Gastrocnemius medialis (tissue), 4 donors: ENCODE results near the gene CXorf65. TPM values are rescaled to one million over a fixed set of nuclear protein-coding genes. Genes with fewer than 3 reads are reported as not detected.

Source experiments
- ATAC-seq, 2 donors: fragments of 150-250 bp; one replicate each; pipeline ENCODE4 v1.9.1; 2016
- DNase-seq, 2 donors: peaks; one replicate each; pipeline ENCODE4 v3.0.0-alpha.2; 2019
- H3K27ac ChIP-seq, 4 donors: fragments of 200-600 bp; sonication (generic); 1 replicate in 1 of 4; 2 replicates in 3 of 4; pipeline ENCODE4 v1.5.1; 2016 to 2018; ENCODE audit warnings: mild to moderate bottlenecking in 2 of 4, moderate library complexity in 1 of 4
- H3K27me3 ChIP-seq, 3 donors: fragments of 200-600 bp; sonication (generic) in 2 of 3; 1 replicate in 1 of 3; 2 replicates in 2 of 3; pipeline versions ENCODE4 v1.5.1 to v1.6.0; 2016 to 2019; ENCODE audit warnings: mild to moderate bottlenecking in 1 of 3, moderate library complexity in 1 of 3
- H3K36me3 ChIP-seq, 2 donors: fragments of 200-600 bp; sonication (generic) in 1 of 2; one replicate each; pipeline ENCODE4 v1.5.1; 2017 to 2018
- H3K4me1 ChIP-seq, 2 donors: fragments of 200-600 bp; sonication (generic) in 1 of 2; one replicate each; pipeline ENCODE4 v1.5.1; 2016 to 2017; ENCODE audit warnings: mild to moderate bottlenecking in 2 of 2
- H3K4me3 ChIP-seq, 4 donors: fragments of 200-600 bp; sonication (generic) in 3 of 4; 1 replicate in 1 of 4; 2 replicates in 3 of 4; pipeline ENCODE4 v1.5.1; 2016 to 2019; ENCODE audit warnings: mild to moderate bottlenecking in 2 of 4
- H3K9me3 ChIP-seq, 3 donors: fragments of 200-600 bp; sonication (generic) in 2 of 3; 1 replicate in 1 of 3; 2 replicates in 2 of 3; pipeline ENCODE4 v1.5.1; 2016 to 2019
- CTCF ChIP-seq, 5 experiments: fragments of 450-650 bp in 3 of 5; fragments of 200-600 bp in 2 of 5; sonication (generic) in 2 of 5; IDR thresholded peaks in 4 of 5; conservative IDR thresholded peaks in 1 of 5; 1 replicate in 4 of 5; 2 replicates in 1 of 5; pipeline ENCODE4 v1.5.1; 2016 to 2019; ENCODE audit warnings: antibody characterized with exemption in 5 of 5, mild to moderate bottlenecking in 3 of 5, moderate library complexity in 3 of 5
- POLR2A ChIP-seq, 2 donors: fragments of 450-650 bp; IDR thresholded peaks; one replicate each; pipeline ENCODE4 v1.6.1; 2017; ENCODE audit warnings: antibody characterized with exemption in 2 of 2, mild to moderate bottlenecking in 2 of 2, moderate library complexity in 2 of 2
- in situ Hi-C, 4 donors: fragments of 200-750 bp; cut with MboI; loops; one replicate each; pipeline versions ENCODE4 v1.15.0 to v1.8.0; 2017; ENCODE audit warnings: low sequenced_read_pairs in 4 of 4
- intact Hi-C: fragments of 100-400 bp; cut with DNase I; formaldehyde crosslinking; loops from one replicate; pipeline ENCODE4 v1.15.1; 2023; ENCODE audit warnings: low total_unique reads
- total RNA-seq, 4 donors: library from RNA; depleted of rRNA; stranded (reverse); fragments of >200 nt; gene quantifications; one replicate each; pipeline versions ENCODE4 v1.1.0 to v1.2.3, GENCODE V29; 2016

CXorf65 gene
- total RNA-seq, 4 donors from 2014 or later, result not detected

- Histone ChIP-seq H3K27ac (no peak overlapping the region), H3K36me3 (peaks cover 0 to 5% of the 10 kb centered on the region in 2 donors), H3K4me3 (no peak overlapping the region), H3K9me3 (no peaks in the 10 kb centered on the region), H3K4me1 (peaks cover 0 to 3% of the 10 kb centered on the region in 2 donors), H3K27me3 (no peaks in the 10 kb centered on the region)
- in situ Hi-C loops, result no loop called here
- no peak for DNase-seq
- no peak for TF ChIP-seq POLR2A (IDR thresholded peaks at IDR 0.05)
- no peak for TF ChIP-seq CTCF (IDR thresholded peaks at IDR 0.05 in 4 of 5, conservative IDR thresholded peaks at IDR 0.05 in 1 of 5)
- intact Hi-C loops, result no loop called here
- ATAC-seq, result no peak
Measured at GRCh38 chrX:71147496-71148277, 41.1 kb upstream of the CXorf65 start.

GRCh38 chrX:71144651-71145050 lies 38.1 kb upstream of the CXorf65 start, which contains the start of gene NLGN3:
TSS of gene NLGN3 (plus strand) at chrX:71144841. CDS start at chrX:71147750, 2,909 bp downstream.
- no peak for ATAC-seq
- TF ChIP-seq CTCF (IDR thresholded peaks at IDR 0.05 in 4 of 5, conservative IDR thresholded peaks at IDR 0.05 in 1 of 5), result no peak
- no peak for TF ChIP-seq POLR2A (IDR thresholded peaks at IDR 0.05)

GRCh38 chrX:71143508-71143907 lies 37.0 kb upstream of the CXorf65 start:
- TF ChIP-seq POLR2A (IDR thresholded peaks at IDR 0.05), result no peak
- TF ChIP-seq CTCF (IDR thresholded peaks at IDR 0.05 in 4 of 5, conservative IDR thresholded peaks at IDR 0.05 in 1 of 5), result no peak
- DNase-seq (peak in 1 of 2 donors; percentile 28), ATAC-seq (no peak)
- Histone ChIP-seq H3K9me3 (no peaks in the 10 kb centered on the region), H3K36me3 (peaks cover 0 to 29% of the 10 kb centered on the region in 2 donors), H3K4me1 (peaks cover 0 to 3% of the 10 kb centered on the region in 2 donors), H3K27me3 (no peaks in the 10 kb centered on the region), H3K4me3 (no peak overlapping the region), H3K27ac (no peak overlapping the region)
- in situ Hi-C loops, result no loop called here
- intact Hi-C loops, result no loop called here

More at GRCh38 chrX:71144651-71145050, 38.1 kb upstream of the CXorf65 start, which contains the start of gene NLGN3:
- peaks cover 0 to 3% of the 10 kb centered on the region in 2 donors for H3K4me1 ChIP-seq
- peaks cover 0 to 19% of the 10 kb centered on the region in 2 donors for H3K36me3 ChIP-seq
- intact Hi-C loops (no loop called here), in situ Hi-C loops (no loop called here)
- no peak within 1 kb of the TSS for H3K27ac ChIP-seq
- DNase-seq, result no peak
- H3K9me3 ChIP-seq, result no peaks in the 10 kb centered on the region
- H3K27me3 ChIP-seq, result no peaks in the 10 kb centered on the region
- peak within 1 kb of the TSS in 2 of 4 donors; percentile 23 to 27 for H3K4me3 ChIP-seq

- no peak for DNase-seq
- Histone ChIP-seq H3K27me3 (no peaks in the 10 kb centered on the region), H3K4me1 (no peaks in the 10 kb centered on the region), H3K4me3 (no peak overlapping the region), H3K27ac (no peak overlapping the region), H3K9me3 (no peaks in the 10 kb centered on the region), H3K36me3 (peaks cover 0 to 59% of the 10 kb centered on the region in 2 donors)
- no peak for ATAC-seq
- in situ Hi-C loops, result no loop called here
- TF ChIP-seq POLR2A (IDR thresholded peaks at IDR 0.05), result no peak
- TF ChIP-seq CTCF (IDR thresholded peaks at IDR 0.05 in 4 of 5, conservative IDR thresholded peaks at IDR 0.05 in 1 of 5), result no peak
- intact Hi-C loops, result no loop called here
Measured at GRCh38 chrX:71140440-71140839, 33.9 kb upstream of the CXorf65 start.
